IMR-90 (cell line): ENCODE measurements around the gene COTL1.

ENCODE experiments used
- BHLHE40 ChIP-seq: fragments of 150-350 bp; IDR thresholded peaks from 2 replicates; pipeline ENCODE4 v1.6.1; 2016; ENCODE audit warnings: mild to moderate bottlenecking, low read depth, low read length
- CHD1 ChIP-seq: IDR thresholded peaks from 2 replicates; pipeline ENCODE4 v1.6.1; 2012; ENCODE audit warnings: low read depth, low read length, improper control_type of control experiment
- CTCF ChIP-seq: conservative IDR thresholded peaks from 2 replicates; pipeline ENCODE4 v1.5.1; 2012; ENCODE audit warnings: mild to moderate bottlenecking, low read depth, low read length, improper control_type of control experiment
- FOS ChIP-seq: fragments of 150-350 bp; IDR thresholded peaks from 2 replicates; pipeline ENCODE4 v1.6.1; 2016; ENCODE audit warnings: low read depth, low read length
- MAFK ChIP-seq: IDR thresholded peaks from 2 replicates; pipeline ENCODE4 v1.6.1; 2012; ENCODE audit warnings: low read depth, low read length, improper control_type of control experiment
- MAZ ChIP-seq: IDR thresholded peaks from 2 replicates; pipeline ENCODE4 v1.6.1; 2012; ENCODE audit warnings: low read depth, mild to moderate bottlenecking, low read length, improper control_type of control experiment, moderate library complexity, borderline replicate concordance
- NFE2L2 ChIP-seq: fragments of 150-350 bp; IDR thresholded peaks from 2 replicates; pipeline ENCODE4 v1.6.1; 2016; ENCODE audit warnings: low read depth, mild to moderate bottlenecking, low read length
- POLR2A ChIP-seq: IDR thresholded peaks from 2 replicates; pipeline ENCODE4 v1.6.1; 2012; ENCODE audit warnings: mild to moderate bottlenecking, low read depth, low read length
- RAD21 ChIP-seq: IDR thresholded peaks from 2 replicates; pipeline ENCODE4 v1.6.1; 2012; ENCODE audit warnings: low read length, improper control_type of control experiment
- RCOR1 ChIP-seq: IDR thresholded peaks from 2 replicates; pipeline ENCODE4 v1.6.1; 2012; ENCODE audit warnings: mild to moderate bottlenecking, low read length, improper control_type of control experiment; ENCODE audit not compliant: insufficient replicate concordance
- RFX5 ChIP-seq: IDR thresholded peaks from 2 replicates; pipeline ENCODE4 v1.8.0; 2012; ENCODE audit warnings: low read depth, mild to moderate bottlenecking, low read length, moderate library complexity
- SMC3 ChIP-seq: fragments of 150-350 bp; IDR thresholded peaks from 2 replicates; pipeline ENCODE4 v1.6.1; 2016; ENCODE audit warnings: low read depth, mild to moderate bottlenecking, antibody characterized with exemption, low read length, moderate library complexity
- USF2 ChIP-seq: fragments of 150-350 bp; IDR thresholded peaks from 2 replicates; pipeline ENCODE4 v1.6.1; 2017; ENCODE audit warnings: mild to moderate bottlenecking, antibody characterized with exemption, low read length, low read depth

GRCh38 chr16:84557504-84557903, 60.4 kb downstream of the COTL1 start:
- TF ChIP-seq POLR2A (no peak), CTCF (no peak), USF2 (no peak), CHD1 (no peak), RCOR1 (no peak), NFE2L2 (no peak), RFX5 (no peak), FOS (no peak), BHLHE40 (no peak), RAD21 (no peak), MAZ (no peak), SMC3 (no peak), MAFK (no peak)
